Fibroblast of lung (primary cell): ENCODE measurements around the gene TAF11L12. TPM values are rescaled to one million over a fixed set of nuclear protein-coding genes. Genes with fewer than 3 reads are reported as not detected.
"Not testable (repeated sequence)": the region's sequence is repeated elsewhere in the genome, so short reads cannot be mapped to it uniquely, and the experiment has no call there.

Experiments used
- DNase-seq, 2 donors: peaks; one replicate each; pipeline versions ENCODE4 v3.0.0 to v3.0.0-alpha.2; 2010; ENCODE audit warnings: low read depth in 2 of 2
- H2AFZ ChIP-seq: 2 replicates; pipeline ENCODE4 v1.5.1; 2012; ENCODE audit warnings: low read length, control low read depth, inconsistent platforms
- H3K27ac ChIP-seq: 2 replicates; pipeline ENCODE4 v1.5.1; 2011; ENCODE audit warnings: low read length, control low read depth; ENCODE audit not compliant: insufficient read depth
- H3K27me3 ChIP-seq: 2 replicates; pipeline ENCODE4 v1.5.1; 2011; ENCODE audit warnings: mild to moderate bottlenecking, low read length; ENCODE audit not compliant: control insufficient read depth, insufficient read depth
- H3K36me3 ChIP-seq: 2 replicates; pipeline ENCODE4 v1.5.1; 2011; ENCODE audit warnings: low read length; ENCODE audit not compliant: control insufficient read depth, insufficient read depth
- H3K4me1 ChIP-seq: 2 replicates; pipeline ENCODE4 v1.5.1; 2011; ENCODE audit warnings: low read length; ENCODE audit not compliant: control insufficient read depth, insufficient read depth; ENCODE audit errors: extremely low read depth
- H3K4me2 ChIP-seq: 2 replicates; pipeline ENCODE4 v1.5.1; 2011; ENCODE audit warnings: low read length, control low read depth; ENCODE audit not compliant: insufficient read depth; ENCODE audit errors: extremely low read depth
- H3K4me3 ChIP-seq, 4 experiments: fragments of 200-600 bp in 1 of 4; sonication (generic) in 1 of 4; replicated peaks in 1 of 4; 2 replicates each; pipeline ENCODE4 v1.5.1; 2011 to 2016; ENCODE audit warnings: low read length in 4 of 4, low read depth in 3 of 4, mild to moderate bottlenecking in 3 of 4, control low read depth in 2 of 4, inconsistent platforms in 1 of 4, mixed read lengths in 1 of 4; ENCODE audit not compliant: insufficient read depth in 1 of 4; ENCODE audit errors: control extremely low read depth in 1 of 4
- H3K79me2 ChIP-seq: 2 replicates; pipeline ENCODE4 v1.5.1; 2012; ENCODE audit warnings: mild to moderate bottlenecking, low read length, inconsistent platforms; ENCODE audit not compliant: control insufficient read depth, insufficient read depth
- H3K9ac ChIP-seq: 2 replicates; pipeline ENCODE4 v1.5.1; 2011; ENCODE audit warnings: mild to moderate bottlenecking, low read length, control low read depth; ENCODE audit not compliant: insufficient read depth
- H3K9me3 ChIP-seq: 2 replicates; pipeline ENCODE4 v1.5.1; 2012; ENCODE audit warnings: low read depth, low read length; ENCODE audit not compliant: control insufficient read depth, insufficient read depth
- H4K20me1 ChIP-seq: 2 replicates; pipeline ENCODE4 v1.5.1; 2011; ENCODE audit warnings: low read length; ENCODE audit not compliant: control insufficient read depth, insufficient read depth; ENCODE audit errors: extremely low read depth
- CTCF ChIP-seq, 2 donors: IDR thresholded peaks in 1 of 2; conservative IDR thresholded peaks in 1 of 2; 1 replicate in 1 of 2; 2 replicates in 1 of 2; pipeline ENCODE4 v1.5.1; 2011 to 2012; ENCODE audit warnings: low read length in 2 of 2, control low read depth in 1 of 2, inconsistent platforms in 1 of 2, low read depth in 1 of 2, mild to moderate bottlenecking in 1 of 2
- EZH2 ChIP-seq: IDR thresholded peaks from 2 replicates; pipeline ENCODE4 v1.5.1; 2012; ENCODE audit warnings: low read length, control low read depth, mild to moderate bottlenecking; ENCODE audit errors: missing control alignments
- polyA plus RNA-seq, 2 donors: library from polyadenylated mRNA; depleted of rRNA in 1 of 2; stranded (reverse) in 1 of 2; unstranded in 1 of 2; fragments of >200 nt; gene quantifications; 2 replicates each; pipeline ENCODE4 v1.2.1, GENCODE V29; 2011 to 2012; ENCODE audit warnings: missing spikeins in 1 of 2
- total RNA-seq: library from RNA; depleted of rRNA; stranded (reverse); fragments of >200 nt; gene quantifications from 2 replicates; pipeline ENCODE4 v1.2.1, GENCODE V29; 2014

Gene TAF11L12
- total and polyA plus RNA-seq, 2 donors (not counting 1 experiment from before 2014, with no cell fraction given) = not detected

- Histone ChIP-seq H3K4me3 (no peak overlapping the region), H3K9me3 (no peaks in the 10 kb centered on the region), H4K20me1 (no peaks in the 10 kb centered on the region), H2AFZ (no peak overlapping the region), H3K27me3 (no peaks in the 10 kb centered on the region), H3K9ac (no peak overlapping the region), H3K27ac (no peak overlapping the region), H3K4me1 (no peaks in the 10 kb centered on the region), H3K4me2 (no peak overlapping the region), H3K79me2 (no peaks in the 10 kb centered on the region), H3K36me3 (no peaks in the 10 kb centered on the region)
- TF ChIP-seq CTCF (conservative IDR thresholded peaks at IDR 0.05 in 1 of 2, IDR thresholded peaks at IDR 0.05 in 1 of 2; ENCODE audit: low read depth in 1 of 2, low read length in 2 of 2) (no peak), EZH2 (no peak)
- DNase-seq = no peak
Observed at GRCh38 chr5:17619354-17619753, 9.2 kb downstream of the TAF11L12 start.

GRCh38 chr5:17620627-17621026 lies 10.4 kb downstream of the TAF11L12 start:
- H4K20me1 ChIP-seq = no peaks in the 10 kb centered on the region
- DNase-seq = no peak
- no peak overlapping the region for H3K4me3 ChIP-seq
- no peaks in the 10 kb centered on the region for H3K27me3 ChIP-seq
- H3K9ac ChIP-seq = no peak overlapping the region
- no peaks in the 10 kb centered on the region for H3K79me2 ChIP-seq
- H3K4me2 ChIP-seq = no peak overlapping the region
- no peak overlapping the region for H3K27ac ChIP-seq
- no peak for TF ChIP-seq EZH2
- no peak for TF ChIP-seq CTCF (conservative IDR thresholded peaks at IDR 0.05 in 1 of 2, IDR thresholded peaks at IDR 0.05 in 1 of 2; ENCODE audit: low read depth in 1 of 2, low read length in 2 of 2)
- no peaks in the 10 kb centered on the region for H3K36me3 ChIP-seq
- H3K9me3 ChIP-seq = no peaks in the 10 kb centered on the region
- H3K4me1 ChIP-seq = no peaks in the 10 kb centered on the region
- no peak overlapping the region for H2AFZ ChIP-seq

GRCh38 chr5:17625686-17626085 lies 15.5 kb downstream of the TAF11L12 start:
- TF ChIP-seq EZH2 = no peak
- no peak for TF ChIP-seq CTCF (conservative IDR thresholded peaks at IDR 0.05 in 1 of 2, IDR thresholded peaks at IDR 0.05 in 1 of 2; ENCODE audit: low read depth in 1 of 2, low read length in 2 of 2)
- Histone ChIP-seq H4K20me1 (no peaks in the 10 kb centered on the region), H2AFZ (no peak overlapping the region), H3K4me3 (no peak overlapping the region), H3K27me3 (no peaks in the 10 kb centered on the region), H3K36me3 (no peaks in the 10 kb centered on the region), H3K4me1 (no peaks in the 10 kb centered on the region), H3K4me2 (no peak overlapping the region), H3K9me3 (no peaks in the 10 kb centered on the region), H3K79me2 (no peaks in the 10 kb centered on the region), H3K27ac (no peak overlapping the region), H3K9ac (no peak overlapping the region)
- DNase-seq = no peak

- not testable (repeated sequence) for H3K27ac ChIP-seq, H3K36me3 ChIP-seq, H3K79me2 ChIP-seq, H4K20me1 ChIP-seq, H3K9me3 ChIP-seq, H3K4me1 ChIP-seq, H3K4me3 ChIP-seq, H3K4me2 ChIP-seq, H3K9ac ChIP-seq, DNase-seq, H2AFZ ChIP-seq, H3K27me3 ChIP-seq
Observed at GRCh38 chr5:17631788-17632187, 21.6 kb downstream of the TAF11L12 start, which contains the start of gene TAF11L13. TSS of gene TAF11L13 (plus strand) at chr5:17632088.
